NCI-H1417 (cell line): ENCODE measurements around the gene BRICD5.

Source experiments
- DNase-seq, 3 experiments: peaks; one replicate each; lab custom pipeline; 2025; lab: John Stamatoyannopoulos, UW

BRICD5 gene

GRCh38 chr16:2237493-2238149 lies 27.0 kb upstream of the BRICD5 start:
- no peak for DNase-seq

DNA sequence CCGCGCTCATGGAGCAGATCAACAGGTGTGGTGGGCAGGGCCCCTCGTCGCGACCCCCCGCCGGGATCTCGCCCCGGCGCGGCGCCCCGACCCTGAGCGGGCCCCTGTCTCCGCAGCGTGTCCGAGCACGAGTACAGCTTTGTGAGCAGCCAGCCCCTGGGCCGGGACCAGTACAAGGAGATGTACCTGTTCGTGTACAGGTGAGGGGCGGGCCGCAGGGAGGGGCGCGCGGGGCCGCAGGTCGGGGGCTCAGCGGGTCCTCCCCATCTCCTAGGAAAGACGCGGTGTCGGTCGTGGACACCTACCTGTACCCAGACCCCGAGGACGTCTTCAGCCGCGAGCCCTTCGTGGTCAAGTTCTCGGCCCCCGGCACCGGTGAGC lies 26.4 kb upstream of the BRICD5 start:
- no peak for DNase-seq

GRCh38 chr16:2236337-2237101 lies 25.9 kb upstream of the BRICD5 start, which contains the start of gene DNASE1L2:
Gene DNASE1L2 (plus strand): TSS chr16:2236444. CDS start chr16:2236817, 373 bp downstream.
- DNase-seq = no peak

- peak in 1 of 3 experiments; percentile 21 for DNase-seq
These were observed 25.2 kb upstream of the BRICD5 start for GRCh38 chr16:2235695-2236336.

- no peak for DNase-seq
These were observed 24.6 kb upstream of the BRICD5 start for GRCh38 chr16:2235234-2235651.

DNA sequence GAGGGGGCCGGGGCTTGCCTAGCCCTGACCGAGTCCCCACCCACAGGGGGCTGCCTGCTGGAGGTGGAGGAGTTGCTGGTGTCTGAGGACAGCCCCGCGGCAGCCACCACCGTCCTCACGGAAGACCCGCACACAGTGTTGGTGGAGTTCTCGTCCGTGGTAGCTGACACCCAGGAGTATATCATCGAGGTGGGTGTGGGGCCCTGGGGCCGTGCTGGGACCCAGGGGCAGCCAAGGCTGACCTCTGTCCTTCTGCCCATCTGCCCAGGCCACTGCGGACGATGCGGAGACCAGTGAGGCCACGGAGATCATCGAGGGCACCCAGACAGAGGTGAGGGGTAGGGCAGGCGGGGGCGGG lies 24.1 kb upstream of the BRICD5 start:
- no peak for DNase-seq

GRCh38 chr16:2233872-2234812 lies 23.5 kb upstream of the BRICD5 start:
- DNase-seq = peak; percentile 80 to 97 (median 88)

DNA sequence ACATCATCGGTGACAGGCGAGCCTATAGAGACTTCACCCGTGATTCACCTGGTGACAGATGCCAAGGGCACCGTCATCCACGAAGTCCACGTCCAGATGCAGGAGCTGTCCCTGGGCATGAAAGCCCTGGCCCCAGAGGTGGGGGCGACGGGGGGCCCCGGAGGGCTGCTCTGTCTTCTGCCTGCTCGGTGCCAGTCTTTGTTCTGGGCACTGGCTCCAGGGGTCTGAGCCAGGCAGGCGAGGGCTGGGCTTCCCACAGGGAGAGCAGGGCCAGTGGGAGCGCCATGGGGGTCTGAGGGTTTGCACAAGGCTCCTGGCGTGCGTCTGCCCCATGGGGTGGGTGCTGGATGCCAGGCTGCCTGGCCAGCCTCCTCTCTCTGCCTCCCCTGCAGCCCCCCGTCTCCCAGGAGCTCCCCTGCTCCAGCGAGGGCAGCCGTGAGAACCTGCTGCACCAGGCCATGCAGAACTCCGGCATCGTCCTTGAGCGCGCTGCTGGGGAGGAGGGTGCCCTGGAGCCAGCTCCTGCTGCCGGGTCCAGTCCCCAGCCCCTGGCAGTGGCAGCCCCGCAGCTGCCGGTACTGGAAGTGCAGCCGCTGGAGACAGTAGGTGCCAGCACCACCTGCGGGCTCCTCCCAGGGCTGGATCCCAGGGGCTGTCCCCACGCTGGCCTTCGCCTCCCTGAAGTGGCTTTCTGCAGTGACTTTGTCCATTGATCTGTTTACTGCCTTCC lies 22.5 kb upstream of the BRICD5 start:
- peak in 1 of 3 experiments; percentile 15 for DNase-seq

DNA sequence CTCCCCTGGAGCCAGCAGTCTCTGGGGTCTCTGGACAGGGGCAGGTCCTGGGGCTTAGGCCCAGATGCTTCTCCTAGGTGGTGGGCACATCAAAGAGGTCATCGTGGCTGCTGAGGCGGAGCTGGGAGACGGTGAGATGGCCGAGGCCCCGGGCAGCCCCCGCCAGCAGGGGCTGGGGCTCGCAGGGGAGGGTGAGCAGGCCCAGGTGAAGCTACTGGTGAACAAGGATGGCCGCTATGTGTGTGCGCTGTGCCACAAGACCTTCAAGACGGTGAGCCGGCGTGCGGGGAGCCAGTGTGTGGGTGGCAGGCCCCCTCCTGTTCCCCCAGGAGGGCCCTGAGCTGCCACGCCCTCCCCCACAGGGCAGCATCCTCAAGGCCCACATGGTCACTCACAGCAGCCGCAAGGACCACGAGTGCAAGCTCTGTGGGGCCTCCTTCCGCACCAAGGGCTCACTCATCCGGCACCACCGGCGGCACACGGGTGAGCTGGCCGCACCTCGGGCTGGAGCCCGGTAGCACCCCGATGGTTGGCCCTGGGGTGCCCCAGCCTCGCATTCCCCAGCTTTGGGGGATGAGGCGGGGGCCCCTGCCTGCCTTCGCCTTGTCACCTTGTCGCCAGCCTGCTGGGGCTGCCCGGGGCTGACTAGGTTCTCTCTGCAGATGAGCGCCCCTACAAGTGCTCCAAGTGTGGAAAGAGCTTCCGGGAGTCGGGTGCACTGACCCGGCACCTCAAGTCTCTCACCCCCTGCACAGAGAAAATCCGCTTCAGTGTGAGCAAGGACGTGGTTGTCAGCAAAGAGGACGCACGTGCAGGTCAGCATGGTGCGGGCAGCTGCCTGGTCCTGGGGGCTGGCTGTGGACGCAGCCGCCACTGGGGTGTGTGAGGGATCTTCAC lies 21.7 kb upstream of the BRICD5 start:
- no peak for DNase-seq

DNA sequence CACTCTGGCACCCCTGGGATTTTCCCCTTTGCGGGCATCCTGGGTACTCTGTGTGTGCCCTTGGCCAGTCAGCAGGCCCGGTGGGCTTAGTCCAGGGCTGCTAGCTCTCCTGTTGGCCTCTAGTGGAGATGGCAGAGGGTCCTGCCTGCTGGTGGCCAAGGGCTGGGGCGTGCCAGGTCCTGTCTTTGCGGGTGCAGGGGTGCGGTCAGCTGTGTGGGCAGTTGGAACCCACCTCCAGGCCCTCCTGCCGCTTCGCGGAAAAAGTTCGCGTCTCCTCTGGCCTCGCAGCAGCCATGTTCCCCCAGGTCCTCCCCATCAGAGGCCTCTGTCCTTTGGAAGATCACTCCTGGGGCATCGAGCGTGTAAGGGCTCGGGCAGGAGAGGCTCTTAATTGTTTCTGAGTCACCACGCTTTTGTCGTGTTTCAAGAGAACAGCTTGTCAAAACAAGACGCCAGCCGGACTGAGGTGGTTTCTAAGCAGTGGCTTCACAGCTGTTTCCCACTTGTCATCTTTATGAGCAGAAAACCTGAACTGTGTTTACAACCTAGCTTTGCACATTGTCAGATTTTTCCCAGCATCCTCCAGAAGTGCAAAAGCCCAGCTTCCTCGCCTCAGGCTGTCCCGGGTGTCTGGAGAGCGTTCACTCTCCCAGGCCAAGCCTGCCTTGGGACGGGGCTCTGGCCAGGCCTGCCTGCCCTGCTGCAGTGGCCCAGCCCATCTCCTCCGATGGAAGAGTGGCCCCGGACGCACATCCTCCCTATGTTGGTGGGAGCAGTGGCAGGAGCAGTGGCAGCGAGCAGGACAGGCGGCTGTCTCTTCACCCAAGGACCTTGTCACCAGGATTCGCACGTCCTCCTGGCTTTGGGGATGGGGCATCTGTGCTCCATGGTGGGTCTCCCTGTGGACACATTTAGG lies 20.6 kb upstream of the BRICD5 start:
- DNase-seq = peak; percentile 40 to 95 (median 75)

- DNase-seq = peak in 2 of 3 experiments; percentile 17 to 29
These were observed 19.7 kb upstream of the BRICD5 start for GRCh38 chr16:2230376-2230775.

DNA sequence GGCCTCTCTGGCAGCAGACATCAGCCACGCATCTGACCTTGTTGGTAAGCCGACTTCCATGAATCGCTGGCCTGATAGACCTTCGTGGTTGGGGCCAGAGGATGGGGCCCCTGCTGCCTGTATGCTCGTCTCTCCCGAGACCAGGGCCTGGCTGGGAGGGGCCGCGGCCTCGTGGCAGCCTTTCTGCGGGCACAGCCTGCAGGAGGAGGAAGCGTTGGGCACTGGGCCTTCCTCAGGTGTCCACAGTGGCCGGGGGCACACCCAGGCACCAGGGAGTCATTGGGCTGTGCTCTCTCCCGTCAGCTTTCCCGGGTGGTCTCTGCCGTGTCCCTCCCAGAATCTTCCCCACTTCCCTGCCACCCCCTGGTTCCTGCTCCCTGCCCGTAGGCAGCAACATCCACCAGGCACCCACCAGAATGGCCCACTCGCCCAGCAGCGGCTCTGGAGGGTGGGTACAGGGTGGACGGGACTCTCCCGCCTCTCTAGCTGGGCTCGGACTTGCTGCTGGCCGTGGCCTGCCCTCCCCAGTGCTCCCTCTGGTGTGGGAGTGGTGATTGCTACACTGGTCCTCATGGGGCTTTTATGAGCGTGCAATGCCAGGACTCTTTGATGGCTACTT lies 19.1 kb upstream of the BRICD5 start:
- no peak for DNase-seq

GRCh38 chr16:2229091-2229490 lies 18.4 kb upstream of the BRICD5 start:
- no peak for DNase-seq

GRCh38 chr16:2228161-2228824 lies 17.6 kb upstream of the BRICD5 start:
- no peak for DNase-seq

DNA sequence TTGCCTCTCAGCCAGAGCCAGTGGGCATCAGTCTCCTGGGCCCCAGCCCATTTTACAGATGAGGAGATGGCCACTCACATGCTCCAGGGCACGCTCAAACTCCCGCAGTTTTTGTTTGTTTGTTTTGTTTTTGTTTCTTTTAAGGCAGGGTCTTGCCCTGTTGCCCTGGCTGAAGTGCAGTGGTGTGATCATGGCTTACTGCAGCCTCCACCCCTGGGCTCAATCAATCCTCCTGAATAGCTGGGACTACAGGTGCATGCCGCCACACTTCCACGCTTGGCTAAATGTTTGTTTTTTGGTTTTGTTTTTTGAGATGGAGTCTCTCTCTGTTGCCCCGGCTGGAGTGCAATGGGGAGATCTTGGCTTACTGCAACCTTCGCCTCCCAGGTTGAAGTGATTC lies 16.3 kb upstream of the BRICD5 start:
- no peak for DNase-seq

GRCh38 chr16:2226245-2226793 lies 15.7 kb upstream of the BRICD5 start:
- DNase-seq = no peak

DNA sequence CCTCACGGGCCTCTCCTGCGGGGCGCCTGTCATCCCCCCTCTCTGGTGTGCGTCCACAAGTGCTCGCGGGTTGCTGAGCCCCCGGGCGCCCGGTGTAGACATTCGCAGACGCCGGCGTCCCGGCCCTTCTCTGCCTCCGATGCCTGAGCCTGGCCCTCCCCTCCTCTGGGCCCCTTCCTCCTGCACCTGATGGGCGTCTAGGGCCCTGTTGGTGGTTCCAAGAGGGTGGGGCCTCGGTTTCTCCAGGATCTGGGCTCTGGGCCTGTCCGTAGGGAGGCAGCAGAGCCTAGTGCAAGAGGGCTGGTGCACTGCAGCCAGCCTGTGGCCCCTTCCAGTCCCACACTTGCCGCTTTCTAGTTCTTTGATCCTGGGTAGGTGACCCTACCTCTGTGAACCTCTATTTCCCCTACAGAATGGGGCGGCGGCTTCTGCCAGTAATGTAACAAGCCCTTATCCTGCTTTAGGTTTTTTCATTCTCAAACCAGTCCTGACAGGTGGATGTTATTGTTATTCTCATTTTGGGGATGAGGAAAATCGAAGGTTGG lies 13.4 kb upstream of the BRICD5 start:
- peak; percentile 64 to 70 (median 69) for DNase-seq
